ENCODE results near the gene OR10J1. TPM values are rescaled to one million over a fixed set of nuclear protein-coding genes. Genes with fewer than 3 reads are reported as not detected.

OR10J1 gene, protein sequence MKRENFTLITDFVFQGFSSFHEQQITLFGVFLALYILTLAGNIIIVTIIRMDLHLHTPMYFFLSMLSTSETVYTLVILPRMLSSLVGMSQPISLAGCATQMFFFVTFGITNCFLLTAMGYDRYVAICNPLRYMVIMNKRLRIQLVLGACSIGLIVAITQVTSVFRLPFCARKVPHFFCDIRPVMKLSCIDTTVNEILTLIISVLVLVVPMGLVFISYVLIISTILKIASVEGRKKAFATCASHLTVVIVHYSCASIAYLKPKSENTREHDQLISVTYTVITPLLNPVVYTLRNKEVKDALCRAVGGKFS
- total RNA-seq, result not detected in 2 replicates

DNA sequence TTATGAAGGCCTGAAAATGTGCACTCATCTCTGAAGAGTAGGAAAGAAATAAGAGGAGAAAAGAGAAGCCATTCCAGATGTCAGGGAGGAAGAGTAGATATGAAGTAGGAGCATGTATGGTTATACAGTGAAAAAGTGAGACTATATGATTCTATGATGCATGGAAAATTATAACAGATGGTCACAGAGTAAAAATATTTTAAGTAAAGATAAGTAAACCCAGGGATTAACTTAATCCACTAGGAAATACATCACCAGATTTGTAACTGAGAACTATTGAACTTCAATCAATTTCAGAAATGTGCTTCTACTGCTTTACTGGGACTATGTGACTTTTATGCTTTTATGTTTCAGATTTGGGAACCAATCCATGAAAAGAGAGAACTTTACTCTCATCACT, at the start of gene OR10J1:
Gene OR10J1, plus strand, starts transcription at position 301 of the 400 bp plus-strand sequence. Its CDS starts 70 bp downstream, at position 371.

DNA sequence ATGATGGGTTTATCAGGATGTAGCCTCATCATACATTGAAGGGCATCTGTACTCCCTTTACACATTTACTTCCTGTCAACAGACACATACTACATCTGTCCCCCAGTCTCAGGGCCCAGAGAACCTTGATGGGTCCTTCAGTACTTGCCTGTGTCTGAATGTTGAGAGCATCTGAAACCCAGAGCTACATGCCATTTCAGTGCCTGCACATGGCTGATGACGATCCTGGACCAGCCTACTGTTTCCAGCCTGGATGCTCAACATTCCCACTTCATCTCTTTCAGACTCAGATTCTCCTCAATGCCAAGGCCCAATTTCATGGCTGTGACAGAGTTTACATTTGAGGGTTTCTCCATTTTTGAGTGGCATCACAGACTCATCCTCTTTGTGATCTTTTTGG, 7.6 kb upstream of the OR10J1 start, which contains the start of gene OR10J4:
Gene OR10J4, plus strand, starts transcription at position 301 of the 400 bp plus-strand sequence.

Other genes starting within 250 kb of the OR10J1 start
- gene ACKR1, start 234.8 kb upstream of the OR10J1 start, total RNA-seq, result not detected in 2 replicates
- gene FCER1A, start 137.4 kb upstream of the OR10J1 start, total RNA-seq, result not detected in 2 replicates
- gene OR10J4, start 7.5 kb upstream of the OR10J1 start, total RNA-seq, result not detected in 2 replicates
- gene OR10J5, start 96.3 kb downstream of the OR10J1 start, total RNA-seq, result not detected in 2 replicates
- not detected in 2 replicates for gene APCS, start 148.1 kb downstream of the OR10J1 start, total RNA-seq